T-helper 1 cell treated with Interleukin-12 subunit alpha and Interleukin-12 subunit beta and Interleukin-4 antibody, amounts not matched to agents 30 μg/mL and 1 μg/mL, for 36 hours (primary cell): ENCODE results near the gene ZNF335.

Source experiments
- H3K27ac Mint-ChIP-seq: one replicate; pipeline ENCODE4 v1.8.0; 2021; ENCODE audit warnings: mild to moderate bottlenecking, mixed read lengths
- H3K27me3 Mint-ChIP-seq: one replicate; pipeline ENCODE4 v1.8.0; 2021; ENCODE audit warnings: low read depth, mixed read lengths
- H3K36me3 Mint-ChIP-seq: one replicate; pipeline ENCODE4 v1.8.0; 2021; ENCODE audit warnings: low read depth, mixed read lengths
- H3K4me1 Mint-ChIP-seq: one replicate; pipeline ENCODE4 v1.8.0; 2021; ENCODE audit warnings: low read depth, mixed read lengths
- H3K4me3 Mint-ChIP-seq: one replicate; pipeline ENCODE4 v1.8.0; 2021; ENCODE audit warnings: mild to moderate bottlenecking, moderate library complexity, mixed read lengths
- H3K9me3 Mint-ChIP-seq: one replicate; pipeline ENCODE4 v1.8.0; 2021; ENCODE audit warnings: mixed read lengths

ZNF335 gene

GRCh38 chr20:45927071-45927878 lies 44.7 kb downstream of the ZNF335 start:
- H3K9me3 Mint-ChIP-seq: no peaks in the 10 kb centered on the region
- no peak overlapping the region for H3K4me3 Mint-ChIP-seq
- peaks cover 3% of the 10 kb centered on the region for H3K4me1 Mint-ChIP-seq
- H3K27ac Mint-ChIP-seq: no peak overlapping the region
- H3K36me3 Mint-ChIP-seq: no peaks in the 10 kb centered on the region
- H3K27me3 Mint-ChIP-seq: peaks cover 8% of the 10 kb centered on the region

GRCh38 chr20:45926731-45927070 lies 45.3 kb downstream of the ZNF335 start:
- peaks cover 3% of the 10 kb centered on the region for H3K4me1 Mint-ChIP-seq
- H3K9me3 Mint-ChIP-seq: no peaks in the 10 kb centered on the region
- no peak overlapping the region for H3K27ac Mint-ChIP-seq
- peaks cover 10% of the 10 kb centered on the region for H3K27me3 Mint-ChIP-seq
- H3K4me3 Mint-ChIP-seq: no peak overlapping the region
- no peaks in the 10 kb centered on the region for H3K36me3 Mint-ChIP-seq

GRCh38 chr20:45925821-45926506 lies 46.0 kb downstream of the ZNF335 start:
- Mint-ChIP-seq H3K36me3 (no peaks in the 10 kb centered on the region), H3K27ac (no peak overlapping the region), H3K4me3 (no peak overlapping the region), H3K27me3 (peaks cover 13% of the 10 kb centered on the region), H3K4me1 (peaks cover 3% of the 10 kb centered on the region), H3K9me3 (no peaks in the 10 kb centered on the region)

DNA sequence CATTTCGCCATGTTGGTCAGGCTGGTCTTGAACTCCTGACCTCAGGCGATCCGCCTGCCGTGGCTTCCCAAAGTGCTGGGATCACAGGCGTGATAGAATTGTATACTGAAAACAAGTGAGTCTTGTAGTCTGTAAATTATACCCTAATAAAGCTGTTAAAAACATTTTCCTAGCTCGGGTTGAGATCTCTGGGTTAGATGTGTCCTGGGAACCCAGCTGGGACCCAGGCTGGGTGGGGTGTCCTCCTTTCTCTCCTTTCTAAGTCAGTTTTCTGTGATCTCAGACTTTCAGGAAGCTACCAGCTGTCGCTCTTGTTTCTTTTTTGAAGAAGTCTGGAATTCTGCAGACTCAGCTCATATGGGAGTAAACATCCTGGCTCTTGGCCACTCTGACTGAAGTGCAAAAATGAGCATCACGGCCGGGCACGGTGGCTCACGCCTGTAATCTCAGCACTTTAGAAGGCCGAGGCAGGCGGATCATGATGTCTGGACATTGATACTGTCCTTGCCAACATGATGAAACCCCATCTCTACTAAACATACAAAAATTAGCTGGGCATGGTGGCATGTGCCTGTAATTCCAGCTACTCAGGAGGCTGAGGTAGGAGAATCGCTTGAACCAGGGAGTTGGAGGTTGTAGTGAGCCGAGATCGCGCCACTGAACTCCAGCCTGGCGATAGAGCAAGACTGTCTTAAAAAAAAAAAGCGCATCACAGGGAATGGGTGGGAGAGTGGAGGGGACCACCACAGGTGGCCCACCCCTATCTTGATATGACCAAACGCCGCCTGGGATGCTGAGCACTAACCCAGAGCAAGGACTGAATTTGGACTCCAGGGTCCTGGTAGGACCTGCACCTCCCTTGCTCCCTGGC lies 47.4 kb downstream of the ZNF335 start:
- no peak overlapping the region for H3K4me3 Mint-ChIP-seq
- H3K27ac Mint-ChIP-seq: no peak overlapping the region
- H3K9me3 Mint-ChIP-seq: no peaks in the 10 kb centered on the region
- H3K27me3 Mint-ChIP-seq: peaks cover 19% of the 10 kb centered on the region
- H3K36me3 Mint-ChIP-seq: no peaks in the 10 kb centered on the region
- H3K4me1 Mint-ChIP-seq: peaks cover 3% of the 10 kb centered on the region

- H3K36me3 Mint-ChIP-seq: no peaks in the 10 kb centered on the region
- peaks cover 20% of the 10 kb centered on the region for H3K27me3 Mint-ChIP-seq
- H3K4me1 Mint-ChIP-seq: peaks cover 3% of the 10 kb centered on the region
- H3K27ac Mint-ChIP-seq: no peak overlapping the region
- H3K4me3 Mint-ChIP-seq: no peak overlapping the region
- H3K9me3 Mint-ChIP-seq: no peaks in the 10 kb centered on the region
Measured at GRCh38 chr20:45921337-45922189, 50.4 kb downstream of the ZNF335 start.

- H3K27me3 Mint-ChIP-seq: peaks cover 29% of the 10 kb centered on the region
- H3K4me1 Mint-ChIP-seq: peaks cover 3% of the 10 kb centered on the region
- H3K27ac Mint-ChIP-seq: no peak overlapping the region
- no peak overlapping the region for H3K4me3 Mint-ChIP-seq
- no peaks in the 10 kb centered on the region for H3K36me3 Mint-ChIP-seq
- no peaks in the 10 kb centered on the region for H3K9me3 Mint-ChIP-seq
Measured at GRCh38 chr20:45920462-45921336, 51.3 kb downstream of the ZNF335 start.

DNA sequence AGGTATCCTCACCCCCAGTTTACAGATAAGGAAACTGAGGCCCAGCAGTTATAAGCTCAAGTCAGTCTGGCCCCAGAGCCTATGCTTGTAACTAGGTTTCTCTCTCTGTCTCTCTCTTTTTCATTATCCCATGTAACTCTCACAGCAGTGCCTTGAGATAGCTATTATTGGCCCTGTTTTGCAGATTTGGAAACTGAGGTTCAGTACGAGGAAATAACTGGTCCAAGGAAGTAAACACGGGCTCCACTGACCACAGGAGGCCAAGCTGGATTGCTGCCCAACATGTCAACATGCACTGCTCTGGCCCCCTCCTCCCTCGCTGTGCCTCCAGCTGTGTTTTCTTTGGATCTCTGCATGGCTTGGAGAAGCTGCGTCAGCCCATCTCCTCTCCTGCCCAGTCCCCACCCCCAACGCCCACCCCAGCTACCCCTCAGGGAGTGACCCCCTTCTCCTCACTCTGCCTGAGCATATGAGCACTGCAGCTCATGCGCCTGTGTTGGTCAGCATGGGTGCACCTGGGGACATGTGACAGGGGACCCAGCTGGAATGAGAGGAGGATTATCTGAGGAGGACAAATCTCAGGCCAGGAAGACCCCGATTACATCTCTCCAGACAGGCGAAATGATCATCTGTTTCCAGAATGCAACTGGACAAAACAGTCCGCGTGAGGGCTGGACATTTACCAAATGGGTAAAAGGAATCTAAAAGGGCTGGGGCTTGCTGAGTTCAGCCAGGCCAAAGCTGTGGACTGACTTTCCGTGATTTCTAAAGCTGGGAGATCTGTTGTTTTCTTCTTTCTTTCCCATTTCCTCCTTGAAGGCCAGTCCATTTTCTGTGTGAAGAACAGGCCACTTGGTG lies 52.2 kb downstream of the ZNF335 start:
- Mint-ChIP-seq H3K36me3 (no peaks in the 10 kb centered on the region), H3K27me3 (peaks cover 25% of the 10 kb centered on the region), H3K4me1 (peaks cover 3% of the 10 kb centered on the region), H3K27ac (no peak overlapping the region), H3K9me3 (no peaks in the 10 kb centered on the region), H3K4me3 (no peak overlapping the region)

- Mint-ChIP-seq H3K36me3 (no peaks in the 10 kb centered on the region), H3K27me3 (peaks cover 28% of the 10 kb centered on the region), H3K4me1 (no peaks in the 10 kb centered on the region), H3K9me3 (no peaks in the 10 kb centered on the region), H3K4me3 (no peak overlapping the region), H3K27ac (no peak overlapping the region)
Measured at GRCh38 chr20:45918779-45919537, 53.0 kb downstream of the ZNF335 start.

GRCh38 chr20:45918182-45918737 lies 53.7 kb downstream of the ZNF335 start:
- H3K36me3 Mint-ChIP-seq: no peaks in the 10 kb centered on the region

DNA sequence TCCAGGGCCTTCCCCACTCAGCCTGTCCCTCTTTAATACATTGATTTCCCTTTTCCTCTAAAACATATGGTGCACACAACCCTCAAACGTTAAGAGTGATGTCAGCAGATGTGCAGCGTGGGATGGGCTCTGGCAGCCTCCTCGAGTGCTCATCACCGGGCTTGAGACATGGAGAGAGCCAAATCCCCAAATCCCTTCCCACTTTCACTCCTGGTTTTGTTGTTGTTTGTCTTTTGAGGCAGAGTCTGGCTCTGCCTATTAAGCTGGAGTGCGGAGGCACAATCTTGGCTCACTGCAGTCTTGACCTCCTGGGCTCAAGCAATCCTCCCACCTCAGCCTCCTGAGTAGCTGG lies 54.2 kb downstream of the ZNF335 start:
- Mint-ChIP-seq H3K9me3 (no peaks in the 10 kb centered on the region), H3K27ac (no peak overlapping the region), H3K4me3 (no peak overlapping the region), H3K4me1 (no peaks in the 10 kb centered on the region), H3K27me3 (peaks cover 32% of the 10 kb centered on the region), H3K36me3 (no peaks in the 10 kb centered on the region)

More at GRCh38 chr20:45918182-45918737, 53.7 kb downstream of the ZNF335 start:
- Mint-ChIP-seq H3K9me3 (no peaks in the 10 kb centered on the region), H3K27ac (no peak overlapping the region), H3K27me3 (peaks cover 28% of the 10 kb centered on the region), H3K4me3 (no peak overlapping the region), H3K4me1 (no peaks in the 10 kb centered on the region)

DNA sequence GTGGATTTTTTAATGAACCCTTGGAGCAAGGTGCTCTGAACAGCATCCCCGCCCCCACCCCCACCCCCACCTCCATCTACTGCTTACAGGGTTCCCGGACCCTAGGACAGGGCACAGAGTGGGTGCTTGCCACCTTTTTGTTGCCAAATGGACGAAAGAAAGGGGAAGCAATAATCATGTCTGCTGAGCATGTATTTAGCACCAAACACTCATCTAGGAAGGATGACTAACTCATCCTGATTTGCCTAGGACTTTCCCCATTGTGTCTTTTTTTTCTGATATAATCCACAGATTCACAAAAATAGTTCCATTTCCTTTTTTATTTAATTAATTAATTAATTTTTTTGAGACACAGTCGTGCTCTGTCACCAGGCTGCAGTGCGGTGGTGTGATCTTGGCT lies 58.9 kb downstream of the ZNF335 start:
- Mint-ChIP-seq H3K27ac (no peak overlapping the region), H3K9me3 (no peaks in the 10 kb centered on the region), H3K36me3 (no peaks in the 10 kb centered on the region), H3K4me3 (no peak overlapping the region), H3K27me3 (peaks cover 26% of the 10 kb centered on the region), H3K4me1 (peaks cover 10% of the 10 kb centered on the region)

GRCh38 chr20:45912344-45912682 lies 59.7 kb downstream of the ZNF335 start:
- H3K27me3 Mint-ChIP-seq: peaks cover 26% of the 10 kb centered on the region
- no peak overlapping the region for H3K27ac Mint-ChIP-seq
- no peaks in the 10 kb centered on the region for H3K9me3 Mint-ChIP-seq
- H3K4me1 Mint-ChIP-seq: peaks cover 10% of the 10 kb centered on the region
- no peak overlapping the region for H3K4me3 Mint-ChIP-seq
- no peaks in the 10 kb centered on the region for H3K36me3 Mint-ChIP-seq
